NCI-H748 (cell line): ENCODE results near the gene PARP14.
"Not testable (repeated sequence)": the region's sequence is repeated elsewhere in the genome, so short reads cannot be mapped to it uniquely, and the experiment has no call there.

ENCODE experiments used
- DNase-seq: peaks from one replicate; lab custom pipeline; 2025; ENCODE audit not compliant: unreplicated experiment; lab: John Stamatoyannopoulos, UW

Gene PARP14

GRCh38 chr3:122680475-122681283 is at the start of gene PARP14:
Gene PARP14, plus strand, starts transcription at chr3:122680839. Its CDS starts 45 bp downstream, at chr3:122680884.
- peak; percentile 48 for DNase-seq

GRCh38 chr3:122635789-122636188 is 44.9 kb upstream of the PARP14 start:
- no peak for DNase-seq

- no peak for DNase-seq
These were observed 43.9 kb upstream of the PARP14 start for GRCh38 chr3:122636697-122637096.

- no peak for DNase-seq
These were observed 40.1 kb upstream of the PARP14 start for GRCh38 chr3:122640437-122640999.

- DNase-seq: no peak
These were observed 37.7 kb upstream of the PARP14 start for GRCh38 chr3:122642935-122643334.

GRCh38 chr3:122646146-122646988 is 34.3 kb upstream of the PARP14 start:
- no peak for DNase-seq

- not testable (repeated sequence) for DNase-seq
These were observed 29.3 kb upstream of the PARP14 start for GRCh38 chr3:122651233-122651907.

GRCh38 chr3:122651962-122652361 is 28.7 kb upstream of the PARP14 start:
- DNase-seq: not testable (repeated sequence)

- DNase-seq: not testable (repeated sequence)
These were observed 22.3 kb upstream of the PARP14 start for GRCh38 chr3:122658336-122658735.

- no peak for DNase-seq
These were observed 20.2 kb upstream of the PARP14 start for GRCh38 chr3:122660297-122660974.

GRCh38 chr3:122661633-122662032 is 19.0 kb upstream of the PARP14 start:
- DNase-seq: no peak

GRCh38 chr3:122662505-122662904 is 18.1 kb upstream of the PARP14 start:
- DNase-seq: no peak

- no peak for DNase-seq
These were observed 15.3 kb upstream of the PARP14 start for GRCh38 chr3:122665226-122665786.

- no peak for DNase-seq
These were observed 14.8 kb upstream of the PARP14 start for GRCh38 chr3:122665881-122666280.

- no peak for DNase-seq
These were observed 11.5 kb upstream of the PARP14 start for GRCh38 chr3:122668930-122669730.

- DNase-seq: peak; percentile 44
These were observed 9.1 kb upstream of the PARP14 start for GRCh38 chr3:122671553-122671952.

GRCh38 chr3:122674339-122674738 is 6.3 kb upstream of the PARP14 start:
- no peak for DNase-seq

- DNase-seq: no peak
These were observed 3.9 kb upstream of the PARP14 start for GRCh38 chr3:122676759-122677158.

GRCh38 chr3:122677216-122677615 is 3.4 kb upstream of the PARP14 start:
- no peak for DNase-seq
